HepG2 (cell line): ENCODE data around the gene PLD2. TPM values are rescaled to one million over a fixed set of nuclear protein-coding genes. Genes with fewer than 3 reads are reported as not detected.

Experiments used
- AGO2 ChIP-seq: fragments of 200-400 bp; formaldehyde crosslinking; optimal IDR thresholded peaks from 2 replicates; pipeline ENCODE3; 2017; ENCODE audit warnings: mild to moderate bottlenecking, low read depth, low read length, moderate library complexity
- CHD2 ChIP-seq: IDR thresholded peaks from 2 replicates; pipeline ENCODE4 v1.6.1; 2011; ENCODE audit warnings: low read depth, low read length, improper control_type of control experiment
- DR1 ChIP-seq: sonication (generic); formaldehyde crosslinking; IDR thresholded peaks from 2 replicates; pipeline ENCODE4 v1.8.0; 2021; ENCODE audit warnings: mild to moderate bottlenecking, missing genetic modification reagents, inconsistent platforms
- FOXA1 ChIP-seq, 2 experiments: fragments of 450-650 bp in 1 of 2; sonication (generic) in 1 of 2; formaldehyde crosslinking in 1 of 2; IDR thresholded peaks; 2 replicates each; pipeline versions ENCODE4 v1.4.0 to v1.6.1; 2016 to 2020; ENCODE audit warnings: missing genetic modification reagents in 1 of 2
- HNF1A ChIP-seq, 2 experiments: sonication (generic) in 1 of 2; formaldehyde crosslinking in 1 of 2; IDR thresholded peaks; 2 replicates each; pipeline versions ENCODE4 v1.4.0 to v1.6.1; 2016 to 2020; ENCODE audit warnings: borderline replicate concordance in 1 of 2, low read depth in 1 of 2, mild to moderate bottlenecking in 1 of 2, missing genetic modification reagents in 1 of 2
- MYC ChIP-seq: sonication (generic); formaldehyde crosslinking; IDR thresholded peaks from 2 replicates; pipeline ENCODE4 v1.9.0; 2021; ENCODE audit warnings: missing genetic modification reagents, borderline replicate concordance
- NFIC ChIP-seq: IDR thresholded peaks from 2 replicates; pipeline ENCODE4 v1.6.1; 2012; ENCODE audit warnings: mild to moderate bottlenecking, low read length, inconsistent platforms
- PCBP2 ChIP-seq: fragments of 200-400 bp; formaldehyde crosslinking; optimal IDR thresholded peaks from 2 replicates; pipeline ENCODE3; 2018; ENCODE audit warnings: low read length, low read depth; ENCODE audit not compliant: poor library complexity, severe bottlenecking
- PRMT3 ChIP-seq: sonication (generic); formaldehyde crosslinking; IDR thresholded peaks from 2 replicates; pipeline ENCODE4 v1.8.1; 2022; ENCODE audit warnings: low read depth, mild to moderate bottlenecking, moderate library complexity, missing genetic modification reagents, borderline replicate concordance
- RBM39 ChIP-seq: fragments of 200-400 bp; formaldehyde crosslinking; IDR thresholded peaks from one replicate; pipeline ENCODE4 v1.6.1; 2018; ENCODE audit warnings: antibody characterized with exemption, mild to moderate bottlenecking, low read depth, low read length; ENCODE audit not compliant: poor library complexity, severe bottlenecking
- SIN3B ChIP-seq: fragments of 150-350 bp; IDR thresholded peaks from 2 replicates; pipeline ENCODE4 v1.6.1; 2014; ENCODE audit warnings: low read length
- SRSF1 ChIP-seq: fragments of 200-400 bp; formaldehyde crosslinking; optimal IDR thresholded peaks from 2 replicates; pipeline ENCODE3; 2017; ENCODE audit warnings: mild to moderate bottlenecking, low read depth, low read length, moderate library complexity
- TARDBP ChIP-seq: sonication (generic); formaldehyde crosslinking; IDR thresholded peaks from 2 replicates; pipeline ENCODE4 v1.8.0; 2022; ENCODE audit warnings: mild to moderate bottlenecking, missing genetic modification reagents
- TFAP4 ChIP-seq: sonication (generic); IDR thresholded peaks from 2 replicates; pipeline ENCODE4 v1.6.1; 2016; ENCODE audit warnings: low read depth, borderline replicate concordance
- XRCC5 ChIP-seq: fragments of 200-400 bp; formaldehyde crosslinking; optimal IDR thresholded peaks from 2 replicates; pipeline ENCODE3; 2017; ENCODE audit warnings: mild to moderate bottlenecking, low read length
- ZBTB21 ChIP-seq: sonication (generic); formaldehyde crosslinking; IDR thresholded peaks from 2 replicates; pipeline ENCODE4 v1.4.0; 2020; ENCODE audit warnings: missing genetic modification reagents
- ZFP36L1 ChIP-seq: sonication (generic); formaldehyde crosslinking; IDR thresholded peaks from 2 replicates; pipeline ENCODE4 v1.8.0; 2022; ENCODE audit warnings: mild to moderate bottlenecking, missing genetic modification reagents, moderate library complexity
- ZNF317 ChIP-seq: sonication (generic); formaldehyde crosslinking; IDR thresholded peaks from 2 replicates; pipeline ENCODE4 v1.5.0; 2020; ENCODE audit warnings: mild to moderate bottlenecking, missing genetic modification reagents
- ZNF446 ChIP-seq: sonication (generic); formaldehyde crosslinking; IDR thresholded peaks from 2 replicates; pipeline ENCODE4 v1.5.0; 2020; ENCODE audit warnings: mild to moderate bottlenecking, missing genetic modification reagents
- ZNF670 ChIP-seq: sonication (generic); formaldehyde crosslinking; IDR thresholded peaks from 2 replicates; pipeline ENCODE4 v1.8.0; 2022; ENCODE audit warnings: mild to moderate bottlenecking, missing genetic modification reagents, borderline replicate concordance
- ZNF7 ChIP-seq: IDR thresholded peaks from 2 replicates; pipeline ENCODE4 v1.6.1; 2016; ENCODE audit warnings: missing biosample characterization, missing genetic modification reagents
- polyA plus RNA-seq, 8 experiments: library from polyadenylated mRNA; depleted of rRNA in 3 of 8; stranded (reverse) in 7 of 8; unstranded in 1 of 8; fragments of >200 nt; fragmentation: Illumina TruSeq in 4 of 8; extraction: Trizol in 4 of 8; gene quantifications; 2 replicates each; pipeline versions ENCODE4 v1.2.1 to v1.2.3, GENCODE V29; 2011 to 2016; ENCODE audit warnings: low read depth in 4 of 8, missing spikeins in 1 of 8, mixed read lengths in 1 of 8; ENCODE audit not compliant: insufficient read depth in 1 of 8
- total RNA-seq, 5 experiments: library from RNA; depleted of rRNA; stranded (reverse); fragments of >200 nt; fragmentation: Illumina TruSeq; extraction: Trizol; gene quantifications; 2 replicates each; pipeline ENCODE4 v1.2.3, GENCODE V29; 2016; ENCODE audit warnings: low read depth in 1 of 5
- TF ChIP-seq, protein P1 (sequence below): IDR thresholded peaks from 2 replicates; pipeline ENCODE4 v1.6.1; 2016; ENCODE audit warnings: mild to moderate bottlenecking

The PLD2 gene
- total and polyA plus RNA-seq, 2 of the 13 experiments (the other 11 are each of a cell fraction or from before 2014, with no cell fraction given): 13.4 to 29.7 TPM

- TF ChIP-seq CHD2 (no peak), DR1 (CRISPR knock-in tag) (no peak), RBM39 (no peak), PCBP2 (no peak), TARDBP (CRISPR knock-in tag) (peak; percentile 58; the same call in 1 of the 2 replicates), PRMT3 (CRISPR knock-in tag) (peak; percentile 95; the same call in 1 of the 2 replicates), XRCC5 (peak; percentile 48), ZNF317 (CRISPR knock-in tag) (no peak), ZNF7 (CRISPR knock-in tag) (no peak), SIN3B (no peak), NFIC (no peak), ZBTB21 (CRISPR knock-in tag) (peak; percentile 78), MYC (CRISPR knock-in tag) (peak; percentile 77), HNF1A (IDR thresholded peaks at IDR 0.05; ENCODE audit: low read depth) (no peak), HNF1A (CRISPR knock-in tag; IDR thresholded peaks at IDR 0.05; ENCODE audit: borderline replicate concordance) (peak; percentile 87), TFAP4 (peak; percentile 11; the same call in 1 of the 2 replicates), ZFP36L1 (CRISPR knock-in tag) (no peak), FOXA1 (IDR thresholded peaks at IDR 0.05) (no peak), FOXA1 (CRISPR knock-in tag; IDR thresholded peaks at IDR 0.05) (0 out of 2 replicates have a peak, but pooled peaks have one; percentile 39), ZNF670 (CRISPR knock-in tag) (peak; percentile 77; the same call in 1 of the 2 replicates), SRSF1 (no peak), ZNF446 (CRISPR knock-in tag) (peak; percentile 82; the same call in 1 of the 2 replicates), AGO2 (peak; percentile 79)
- TF ChIP-seq, protein P1, sequence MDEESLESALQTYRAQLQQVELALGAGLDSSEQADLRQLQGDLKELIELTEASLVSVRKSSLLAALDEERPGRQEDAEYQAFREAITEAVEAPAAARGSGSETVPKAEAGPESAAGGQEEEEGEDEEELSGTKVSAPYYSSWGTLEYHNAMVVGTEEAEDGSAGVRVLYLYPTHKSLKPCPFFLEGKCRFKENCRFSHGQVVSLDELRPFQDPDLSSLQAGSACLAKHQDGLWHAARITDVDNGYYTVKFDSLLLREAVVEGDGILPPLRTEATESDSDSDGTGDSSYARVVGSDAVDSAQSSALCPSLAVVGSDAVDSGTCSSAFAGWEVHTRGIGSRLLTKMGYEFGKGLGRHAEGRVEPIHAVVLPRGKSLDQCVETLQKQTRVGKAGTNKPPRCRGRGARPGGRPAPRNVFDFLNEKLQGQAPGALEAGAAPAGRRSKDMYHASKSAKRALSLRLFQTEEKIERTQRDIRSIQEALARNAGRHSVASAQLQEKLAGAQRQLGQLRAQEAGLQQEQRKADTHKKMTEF (CRISPR knock-in tag): peak; percentile 55; the same call in 1 of the 2 replicates
Observed at GRCh38 chr17:4789951-4790704, 16.8 kb upstream of the PLD2 start (continued).
